DOHH2 (cell line): ENCODE results near the gene RC3H2.

Experiments used
- H3F3A ChIP-seq: fragments of 200-600 bp; sonication (generic), shearing (Covaris generic); 2 replicates; pipeline ENCODE4 v1.6.0; 2016; ENCODE audit warnings: antibody characterized with exemption, mild to moderate bottlenecking; ENCODE audit not compliant: control insufficient read depth, insufficient read depth
- H3K27ac ChIP-seq: fragments of 200-600 bp; sonication (generic); 2 replicates; pipeline ENCODE4 v1.5.1; 2014; ENCODE audit warnings: low read depth, mild to moderate bottlenecking, low read length, moderate library complexity
- H3K27me3 ChIP-seq: fragments of 200-600 bp; sonication (generic); 2 replicates; pipeline ENCODE4 v1.6.1; 2014; ENCODE audit warnings: mild to moderate bottlenecking, low read length, mixed read lengths; ENCODE audit not compliant: control insufficient read depth
- H3K36me3 ChIP-seq: fragments of 200-600 bp; sonication (generic); 2 replicates; pipeline ENCODE4 v1.6.1; 2014; ENCODE audit warnings: mild to moderate bottlenecking, low read length, moderate library complexity, mixed read lengths; ENCODE audit not compliant: control insufficient read depth
- H3K4me1 ChIP-seq: fragments of 200-600 bp; sonication (generic); 2 replicates; pipeline ENCODE4 v1.6.1; 2014; ENCODE audit warnings: mild to moderate bottlenecking, low read length, mixed read lengths; ENCODE audit not compliant: control insufficient read depth
- H3K4me2 ChIP-seq: fragments of 200-600 bp; sonication (generic); 2 replicates; pipeline ENCODE4 v1.6.0; 2014; ENCODE audit warnings: mild to moderate bottlenecking, low read length, moderate library complexity
- H3K4me3 ChIP-seq: fragments of 200-600 bp; sonication (generic); 2 replicates; pipeline ENCODE4 v1.5.1; 2014; ENCODE audit warnings: mild to moderate bottlenecking, low read length, mixed read lengths
- H3K79me2 ChIP-seq: fragments of 200-600 bp; sonication (generic); 2 replicates; pipeline ENCODE4 v1.6.1; 2014; ENCODE audit warnings: mild to moderate bottlenecking, low read length, mixed read lengths; ENCODE audit not compliant: control insufficient read depth
- H3K9me2 ChIP-seq: fragments of 200-600 bp; sonication (generic); replicated peaks from 2 replicates; pipeline ENCODE4 v1.6.1; 2014; ENCODE audit warnings: mild to moderate bottlenecking, low read length, mixed read lengths; ENCODE audit not compliant: control insufficient read depth
- H3K9me3 ChIP-seq: fragments of 200-600 bp; sonication (generic); 2 replicates; pipeline ENCODE4 v1.6.1; 2014; ENCODE audit warnings: antibody characterized with exemption, low read length, mixed read lengths; ENCODE audit not compliant: control insufficient read depth, insufficient read depth
- H4K20me1 ChIP-seq: fragments of 200-600 bp; sonication (generic); 2 replicates; pipeline ENCODE4 v1.6.0; 2014; ENCODE audit warnings: low read depth, mild to moderate bottlenecking, antibody characterized with exemption, low read length, moderate library complexity; ENCODE audit not compliant: control insufficient read depth, insufficient read depth
- EZH2phosphoT487 ChIP-seq: fragments of 200-600 bp; sonication (generic); IDR thresholded peaks from 2 replicates; pipeline ENCODE4 v1.6.1; 2017; ENCODE audit warnings: borderline replicate concordance, mild to moderate bottlenecking, antibody characterized with exemption, low read length, moderate library complexity, mixed read lengths
- TF ChIP-seq, protein P1 (sequence below): fragments of 200-600 bp; sonication (generic); IDR thresholded peaks from one replicate; pipeline ENCODE4 v1.5.1; 2014; ENCODE audit warnings: antibody characterized with exemption, mild to moderate bottlenecking, low read depth, low read length; ENCODE audit not compliant: poor library complexity, severe bottlenecking

RC3H2 gene

GRCh38 chr9:122820490-122820845, 84.7 kb downstream of the RC3H2 start:
- no peak overlapping the region for H3K27ac ChIP-seq
- H3K36me3 ChIP-seq = peaks cover 74% of the 10 kb centered on the region
- H4K20me1 ChIP-seq = no peaks in the 10 kb centered on the region
- no peak overlapping the region for H3K4me3 ChIP-seq
- H3F3A ChIP-seq = peaks cover 2% of the 10 kb centered on the region; the same call in 1 of the 2 replicates
- no peak for TF ChIP-seq EZH2phosphoT487
- TF ChIP-seq, protein P1, sequence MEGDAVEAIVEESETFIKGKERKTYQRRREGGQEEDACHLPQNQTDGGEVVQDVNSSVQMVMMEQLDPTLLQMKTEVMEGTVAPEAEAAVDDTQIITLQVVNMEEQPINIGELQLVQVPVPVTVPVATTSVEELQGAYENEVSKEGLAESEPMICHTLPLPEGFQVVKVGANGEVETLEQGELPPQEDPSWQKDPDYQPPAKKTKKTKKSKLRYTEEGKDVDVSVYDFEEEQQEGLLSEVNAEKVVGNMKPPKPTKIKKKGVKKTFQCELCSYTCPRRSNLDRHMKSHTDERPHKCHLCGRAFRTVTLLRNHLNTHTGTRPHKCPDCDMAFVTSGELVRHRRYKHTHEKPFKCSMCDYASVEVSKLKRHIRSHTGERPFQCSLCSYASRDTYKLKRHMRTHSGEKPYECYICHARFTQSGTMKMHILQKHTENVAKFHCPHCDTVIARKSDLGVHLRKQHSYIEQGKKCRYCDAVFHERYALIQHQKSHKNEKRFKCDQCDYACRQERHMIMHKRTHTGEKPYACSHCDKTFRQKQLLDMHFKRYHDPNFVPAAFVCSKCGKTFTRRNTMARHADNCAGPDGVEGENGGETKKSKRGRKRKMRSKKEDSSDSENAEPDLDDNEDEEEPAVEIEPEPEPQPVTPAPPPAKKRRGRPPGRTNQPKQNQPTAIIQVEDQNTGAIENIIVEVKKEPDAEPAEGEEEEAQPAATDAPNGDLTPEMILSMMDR = no peak
- H3K27me3 ChIP-seq = no peaks in the 10 kb centered on the region
- H3K9me3 ChIP-seq = no peaks in the 10 kb centered on the region
- H3K9me2 ChIP-seq = no peaks in the 10 kb centered on the region
- no peaks in the 10 kb centered on the region for H3K4me1 ChIP-seq
- no peak overlapping the region for H3K4me2 ChIP-seq
- H3K79me2 ChIP-seq = peaks cover 19% of the 10 kb centered on the region

- H3K27ac ChIP-seq = no peak overlapping the region
- no peaks in the 10 kb centered on the region for H3K9me2 ChIP-seq
- H3K9me3 ChIP-seq = no peaks in the 10 kb centered on the region
- no peaks in the 10 kb centered on the region for H4K20me1 ChIP-seq
- peaks cover 4% of the 10 kb centered on the region; the same call in 1 of the 2 replicates for H3F3A ChIP-seq
- no peaks in the 10 kb centered on the region for H3K4me1 ChIP-seq
- H3K79me2 ChIP-seq = peaks cover 15% of the 10 kb centered on the region
- no peak overlapping the region for H3K4me3 ChIP-seq
- H3K27me3 ChIP-seq = no peaks in the 10 kb centered on the region
- no peak for TF ChIP-seq EZH2phosphoT487
- TF ChIP-seq, protein P1 = no peak
- H3K36me3 ChIP-seq = peaks cover 71% of the 10 kb centered on the region
- no peak overlapping the region for H3K4me2 ChIP-seq
These were observed 85.2 kb downstream of the RC3H2 start for GRCh38 chr9:122819791-122820489.

DNA sequence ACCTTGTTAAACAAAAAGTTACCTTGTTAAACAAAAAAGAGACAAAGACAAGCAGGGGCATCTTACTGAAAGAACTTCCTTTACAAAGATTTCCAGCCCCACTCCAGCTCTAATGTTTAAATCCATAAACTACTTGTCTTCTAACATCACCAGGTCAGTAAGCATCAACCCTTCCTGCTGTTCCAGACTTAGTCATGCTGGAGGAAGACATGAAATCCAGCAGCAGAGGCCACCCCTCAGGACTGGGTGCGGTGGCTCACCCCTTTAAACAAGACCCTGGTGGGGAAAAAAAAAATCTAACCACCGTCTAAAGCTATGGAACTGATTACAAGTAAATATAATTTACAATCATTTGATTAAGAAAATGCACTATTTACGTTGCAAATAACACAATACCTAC, 85.8 kb downstream of the RC3H2 start:
- Histone ChIP-seq H3K4me1 (no peaks in the 10 kb centered on the region), H3F3A (peaks cover 4% of the 10 kb centered on the region; the same call in 1 of the 2 replicates), H3K4me2 (no peak overlapping the region), H3K79me2 (peaks cover 9% of the 10 kb centered on the region), H3K36me3 (peaks cover 65% of the 10 kb centered on the region), H3K4me3 (no peak overlapping the region), H3K27ac (no peak overlapping the region), H4K20me1 (no peaks in the 10 kb centered on the region), H3K9me2 (no peaks in the 10 kb centered on the region), H3K9me3 (no peaks in the 10 kb centered on the region), H3K27me3 (no peaks in the 10 kb centered on the region)
- TF ChIP-seq, protein P1 = no peak
- TF ChIP-seq EZH2phosphoT487 = no peak
